H9 (cell line): ENCODE measurements around the gene APOL4. TPM values are rescaled to one million over a fixed set of nuclear protein-coding genes. Genes with fewer than 3 reads are reported as not detected.
A peak's percentile ranks its signal among the peaks of the same experiment; 100 is the strongest.

Experiments
- DNase-seq: peaks from one replicate; pipeline ENCODE4 v3.0.0-alpha.2; 2017
- H2AFZ ChIP-seq: one replicate; pipeline ENCODE4 v1.6.1; 2013; ENCODE audit warnings: mild to moderate bottlenecking, low read length, control low read depth, moderate library complexity
- H2AK5ac ChIP-seq: 2 replicates; pipeline ENCODE4 v1.6.1; 2013; ENCODE audit warnings: low read length, control low read depth, mixed read lengths; ENCODE audit not compliant: insufficient read length
- H2BK120ac ChIP-seq: one replicate; pipeline ENCODE4 v1.6.1; 2013; ENCODE audit warnings: low read depth, mild to moderate bottlenecking, low read length, control low read depth, inconsistent platforms; ENCODE audit not compliant: poor library complexity, severe bottlenecking
- H2BK12ac ChIP-seq: 2 replicates; pipeline ENCODE4 v1.6.1; 2013; ENCODE audit warnings: low read length, control low read depth, mixed read lengths, low read depth; ENCODE audit not compliant: insufficient read length
- H2BK15ac ChIP-seq: 2 replicates; pipeline ENCODE4 v1.6.1; 2013; ENCODE audit warnings: low read depth, low read length, control low read depth
- H2BK20ac ChIP-seq: one replicate; pipeline ENCODE4 v1.6.1; 2013; ENCODE audit warnings: low read depth, mild to moderate bottlenecking, low read length, control low read depth, inconsistent platforms; ENCODE audit not compliant: poor library complexity, severe bottlenecking
- H2BK5ac ChIP-seq: 2 replicates; pipeline ENCODE4 v1.6.1; 2013; ENCODE audit warnings: low read length, control low read depth, mixed read lengths; ENCODE audit not compliant: insufficient read length
- H3K14ac ChIP-seq: 2 replicates; pipeline ENCODE4 v1.6.1; 2013; ENCODE audit warnings: low read length, control low read depth; ENCODE audit not compliant: insufficient read depth
- H3K18ac ChIP-seq: 2 replicates; pipeline ENCODE4 v1.6.1; 2013; ENCODE audit warnings: low read depth, mild to moderate bottlenecking, mixed read lengths, low read length, control low read depth; ENCODE audit not compliant: insufficient read length
- H3K23ac ChIP-seq: 2 replicates; pipeline ENCODE4 v1.6.1; 2013; ENCODE audit warnings: low read length, control low read depth, mixed read lengths, low read depth; ENCODE audit not compliant: insufficient read length
- H3K23me2 ChIP-seq: 2 replicates; pipeline ENCODE4 v1.6.1; 2013; ENCODE audit warnings: low read depth, mild to moderate bottlenecking, mixed read lengths, low read length, control low read depth; ENCODE audit not compliant: insufficient read length, poor library complexity, severe bottlenecking
- H3K27ac ChIP-seq: 2 replicates; pipeline ENCODE4 v1.5.1; 2013; ENCODE audit warnings: low read length, control low read depth, mixed read lengths, low read depth; ENCODE audit not compliant: insufficient read length
- H3K27me3 ChIP-seq: 2 replicates; pipeline ENCODE4 v1.6.1; 2013; ENCODE audit warnings: low read length, control low read depth, inconsistent platforms; ENCODE audit not compliant: insufficient read depth
- H3K4ac ChIP-seq: 2 replicates; pipeline ENCODE4 v1.6.1; 2013; ENCODE audit warnings: low read depth, mild to moderate bottlenecking, control low read depth, inconsistent platforms, low read length, moderate library complexity
- H3K4me1 ChIP-seq: 2 replicates; pipeline ENCODE4 v1.6.1; 2013; ENCODE audit warnings: low read length, control low read depth, inconsistent platforms; ENCODE audit not compliant: insufficient read depth
- H3K4me2 ChIP-seq: 2 replicates; pipeline ENCODE4 v1.6.1; 2013; ENCODE audit warnings: low read length, control low read depth, mixed read lengths; ENCODE audit not compliant: insufficient read length, insufficient read depth
- H3K56ac ChIP-seq: 2 replicates; pipeline ENCODE4 v1.6.1; 2013; ENCODE audit warnings: low read depth, mild to moderate bottlenecking, mixed read lengths, low read length, control low read depth; ENCODE audit not compliant: insufficient read length
- H3K79me1 ChIP-seq: 2 replicates; pipeline ENCODE4 v1.6.1; 2013; ENCODE audit warnings: low read depth, mild to moderate bottlenecking, moderate library complexity, low read length, control low read depth, inconsistent platforms; ENCODE audit not compliant: insufficient read depth, poor library complexity, severe bottlenecking
- H3K79me2 ChIP-seq: 2 replicates; pipeline ENCODE4 v1.6.1; 2013; ENCODE audit warnings: low read length, control low read depth, inconsistent platforms; ENCODE audit not compliant: insufficient read depth
- H3K9ac ChIP-seq: 2 replicates; pipeline ENCODE4 v1.6.1; 2013; ENCODE audit warnings: low read length, control low read depth, mixed read lengths; ENCODE audit not compliant: insufficient read length; ENCODE audit errors: extremely low read depth
- H3K9me3 ChIP-seq: one replicate; pipeline ENCODE4 v1.6.1; 2013; ENCODE audit warnings: low read depth, low read length, inconsistent platforms; ENCODE audit not compliant: control insufficient read depth
- H3T11ph ChIP-seq: one replicate; pipeline ENCODE4 v1.6.1; 2013; ENCODE audit warnings: mild to moderate bottlenecking, low read length, control low read depth, inconsistent platforms
- H4K20me1 ChIP-seq: one replicate; pipeline ENCODE4 v1.6.1; 2013; ENCODE audit not compliant: control insufficient read depth, insufficient read length, insufficient read depth
- H4K5ac ChIP-seq: 2 replicates; pipeline ENCODE4 v1.6.1; 2013; ENCODE audit warnings: low read depth, mild to moderate bottlenecking, mixed read lengths, low read length, control low read depth; ENCODE audit not compliant: insufficient read length
- H4K8ac ChIP-seq: replicated peaks from 2 replicates; pipeline ENCODE4 v1.6.1; 2013; ENCODE audit warnings: low read length, control low read depth, mixed read lengths, low read depth; ENCODE audit not compliant: insufficient read length
- H4K91ac ChIP-seq: 2 replicates; pipeline ENCODE4 v1.6.1; 2013; ENCODE audit warnings: low read depth, mild to moderate bottlenecking, moderate library complexity, mixed read lengths, low read length, control low read depth; ENCODE audit not compliant: insufficient read length
- H3K27ac Mint-ChIP-seq, 3 experiments: 2 replicates in 2 of 3; 3 replicates in 1 of 3; pipeline ENCODE4 v1.8.0; 2020 to 2021; ENCODE audit warnings: mixed read lengths in 3 of 3, mild to moderate bottlenecking in 1 of 3, moderate library complexity in 1 of 3
- H3K27me3 Mint-ChIP-seq: 2 replicates; pipeline ENCODE4 v1.8.0; 2021; ENCODE audit warnings: low read depth, mild to moderate bottlenecking, moderate library complexity, mixed read lengths
- H3K36me3 Mint-ChIP-seq, 3 experiments: 2 replicates in 2 of 3; 3 replicates in 1 of 3; pipeline ENCODE4 v1.8.0; 2020 to 2021; ENCODE audit warnings: low read depth in 3 of 3, mixed read lengths in 3 of 3; ENCODE audit not compliant: insufficient read depth in 1 of 3
- H3K4me1 Mint-ChIP-seq, 2 experiments: 2 replicates each; pipeline ENCODE4 v1.8.0; 2020; ENCODE audit warnings: mixed read lengths in 2 of 2
- H3K4me3 Mint-ChIP-seq, 2 experiments: 2 replicates in 1 of 2; 3 replicates in 1 of 2; pipeline ENCODE4 v1.8.0; 2020 to 2021; ENCODE audit warnings: mild to moderate bottlenecking in 2 of 2, mixed read lengths in 2 of 2, moderate library complexity in 1 of 2
- H3K9me3 Mint-ChIP-seq, 2 experiments: 2 replicates in 1 of 2; 3 replicates in 1 of 2; pipeline ENCODE4 v1.8.0; 2020; ENCODE audit warnings: mild to moderate bottlenecking in 2 of 2, mixed read lengths in 2 of 2, moderate library complexity in 1 of 2
- CTCF ChIP-seq: fragments of 200-600 bp; sonication (generic); conservative IDR thresholded peaks from 3 replicates; pipeline ENCODE4 v1.8.0; 2021; ENCODE audit warnings: antibody characterized with exemption, mild to moderate bottlenecking
- WGBS: extraction: QIAGEN DNeasy Blood & Tissue Kit; methylation state at CpG from one replicate; pipeline ENCODE4 v1.1.7; 2013; ENCODE audit warnings: missing lambda C conversion rate, low lambda C conversion rate, mixed read lengths; ENCODE audit not compliant: insufficient read length; ENCODE audit errors: extremely low coverage; 5-methylcytosine and 5-hydroxymethylcytosine counted together
- total RNA-seq: library from RNA; stranded (reverse); gene quantifications from 2 replicates; pipeline ENCODE4 v1.2.1, GENCODE V29; 2021

The APOL4 gene
- total RNA-seq, 1 experiment from 2014 or later, result not detected

- Histone ChIP-seq H3K4ac (no peak overlapping the region), H3K23ac (no peak overlapping the region), H3K56ac (no peak overlapping the region), H3K4me1 (no peaks in the 10 kb centered on the region; the same call in 1 of the 2 replicates), H4K20me1 (no peaks in the 10 kb centered on the region), H3K18ac (no peak overlapping the region), H2AFZ (no peak overlapping the region), H2BK120ac (no peak overlapping the region), H3K23me2 (no peaks in the 10 kb centered on the region), H2BK20ac (no peak overlapping the region), H2BK15ac (no peak overlapping the region), H3K14ac (no peak overlapping the region), H4K5ac (no peak overlapping the region), H2BK5ac (no peak overlapping the region), H3K27me3 (no peaks in the 10 kb centered on the region; the same call in 1 of the 2 replicates), H4K8ac (no peak overlapping the region), H3K4me2 (no peak overlapping the region), H3K9ac (no peak overlapping the region), H3K79me2 (no peaks in the 10 kb centered on the region), H3K79me1 (no peaks in the 10 kb centered on the region), H4K91ac (no peak overlapping the region), H2BK12ac (no peak overlapping the region), H3T11ph (no peak overlapping the region), H3K9me3 (no peaks in the 10 kb centered on the region), H3K27ac (no peak overlapping the region), H2AK5ac (no peak overlapping the region)
- Mint-ChIP-seq H3K36me3 (peaks cover 2 to 4% (median 2%) of the 10 kb centered on the region in 3 experiments; a peak in 4 of 7 replicates), H3K27ac (no peak overlapping the region; a peak in 1 of 7 replicates), H3K4me3 (no peak overlapping the region), H3K9me3 (peaks cover 1 to 5% of the 10 kb centered on the region in 2 experiments; a peak in 3 of 5 replicates), H3K27me3 (peaks cover 8% of the 10 kb centered on the region), H3K4me1 (peaks cover 34 to 37% of the 10 kb centered on the region in 2 experiments)
- TF ChIP-seq CTCF, result peak; percentile 27; the same call in 2 of the 3 replicates
- no CpG with 5 or more reads among the region's 14 CpGs for WGBS
- no peak for DNase-seq
These were observed 15.6 kb downstream of the APOL4 start for GRCh38 chr22:36185828-36186624.
